ENCODE measurements around the gene NRAP.

DNA sequence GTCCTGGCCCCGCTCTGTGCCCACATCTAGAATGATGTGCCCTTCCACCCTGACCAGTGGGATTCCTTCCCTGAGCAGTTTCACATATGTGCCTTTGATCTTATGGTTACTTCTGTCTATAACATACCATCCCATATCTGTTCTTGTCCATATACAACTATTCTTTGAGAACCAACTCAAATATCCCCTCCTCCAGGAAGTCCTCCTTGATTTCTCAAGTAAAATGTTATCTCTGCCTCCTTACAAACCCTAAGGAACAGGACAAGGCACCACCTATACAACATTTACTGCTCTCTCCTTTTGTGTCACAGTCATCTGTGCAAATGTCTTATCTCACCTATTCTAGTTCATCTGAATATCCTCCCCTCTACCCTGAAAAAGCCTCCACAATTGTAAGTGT is 82.7 kb downstream of the NRAP start:
- TF ChIP-seq, protein P1, sequence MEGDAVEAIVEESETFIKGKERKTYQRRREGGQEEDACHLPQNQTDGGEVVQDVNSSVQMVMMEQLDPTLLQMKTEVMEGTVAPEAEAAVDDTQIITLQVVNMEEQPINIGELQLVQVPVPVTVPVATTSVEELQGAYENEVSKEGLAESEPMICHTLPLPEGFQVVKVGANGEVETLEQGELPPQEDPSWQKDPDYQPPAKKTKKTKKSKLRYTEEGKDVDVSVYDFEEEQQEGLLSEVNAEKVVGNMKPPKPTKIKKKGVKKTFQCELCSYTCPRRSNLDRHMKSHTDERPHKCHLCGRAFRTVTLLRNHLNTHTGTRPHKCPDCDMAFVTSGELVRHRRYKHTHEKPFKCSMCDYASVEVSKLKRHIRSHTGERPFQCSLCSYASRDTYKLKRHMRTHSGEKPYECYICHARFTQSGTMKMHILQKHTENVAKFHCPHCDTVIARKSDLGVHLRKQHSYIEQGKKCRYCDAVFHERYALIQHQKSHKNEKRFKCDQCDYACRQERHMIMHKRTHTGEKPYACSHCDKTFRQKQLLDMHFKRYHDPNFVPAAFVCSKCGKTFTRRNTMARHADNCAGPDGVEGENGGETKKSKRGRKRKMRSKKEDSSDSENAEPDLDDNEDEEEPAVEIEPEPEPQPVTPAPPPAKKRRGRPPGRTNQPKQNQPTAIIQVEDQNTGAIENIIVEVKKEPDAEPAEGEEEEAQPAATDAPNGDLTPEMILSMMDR (IDR thresholded peaks at IDR 0.05 in 4 of 5, conservative IDR thresholded peaks at IDR 0.05 in 1 of 5), result no peak
- no peak for TF ChIP-seq POLR2A (IDR thresholded peaks at IDR 0.05)
